Loucy (cell line): ENCODE data around the gene BIRC2.

Source experiments
- H2AFZ ChIP-seq: fragments of 200-600 bp; sonication (generic); 2 replicates; pipeline ENCODE4 v1.6.0; 2016; ENCODE audit warnings: antibody characterized with exemption, mild to moderate bottlenecking, low read length, moderate library complexity
- H3F3A ChIP-seq: fragments of 200-600 bp; 2 replicates; pipeline ENCODE4 v1.6.0; 2016; ENCODE audit warnings: antibody characterized with exemption, low read depth, mild to moderate bottlenecking
- H3K27me3 ChIP-seq: fragments of 200-600 bp; sonication (generic); 2 replicates; pipeline ENCODE4 v1.6.1; 2014; ENCODE audit warnings: low read length, mild to moderate bottlenecking; ENCODE audit not compliant: insufficient read depth, poor library complexity, severe bottlenecking
- H3K36me3 ChIP-seq: fragments of 200-600 bp; sonication (generic); 2 replicates; pipeline ENCODE4 v1.6.1; 2016; ENCODE audit warnings: low read length; ENCODE audit not compliant: insufficient read depth
- H3K4me1 ChIP-seq: fragments of 200-600 bp; sonication (generic); 2 replicates; pipeline ENCODE4 v1.5.1; 2014; ENCODE audit warnings: low read length, mild to moderate bottlenecking; ENCODE audit not compliant: insufficient read depth, poor library complexity, severe bottlenecking
- H3K4me2 ChIP-seq: fragments of 200-600 bp; sonication (generic); 2 replicates; pipeline ENCODE4 v1.6.0; 2014; ENCODE audit warnings: antibody characterized with exemption, low read length, low read depth, mild to moderate bottlenecking; ENCODE audit not compliant: poor library complexity, severe bottlenecking
- H3K4me3 ChIP-seq: fragments of 200-600 bp; sonication (generic); 2 replicates; pipeline ENCODE4 v1.5.1; 2014; ENCODE audit warnings: low read length, mild to moderate bottlenecking, mixed read lengths; ENCODE audit not compliant: poor library complexity, severe bottlenecking
- H3K79me2 ChIP-seq: fragments of 200-600 bp; sonication (generic); 2 replicates; pipeline ENCODE4 v1.6.1; 2014; ENCODE audit warnings: low read length; ENCODE audit not compliant: insufficient read depth
- H3K9ac ChIP-seq: fragments of 200-600 bp; sonication (generic); 2 replicates; pipeline ENCODE4 v1.6.0; 2014; ENCODE audit warnings: mild to moderate bottlenecking, low read depth, low read length, moderate library complexity; ENCODE audit not compliant: poor library complexity, severe bottlenecking
- H3K9me2 ChIP-seq: fragments of 200-600 bp; sonication (generic); replicated peaks from 2 replicates; pipeline ENCODE4 v1.6.1; 2016; ENCODE audit warnings: low read depth, low read length, mixed read lengths
- H3K9me3 ChIP-seq: fragments of 200-600 bp; sonication (generic); 2 replicates; pipeline ENCODE4 v1.6.1; 2014; ENCODE audit warnings: mild to moderate bottlenecking, antibody characterized with exemption, low read length, low read depth; ENCODE audit not compliant: insufficient read depth
- H4K20me1 ChIP-seq: fragments of 200-600 bp; sonication (generic); 2 replicates; pipeline ENCODE4 v1.6.0; 2014; ENCODE audit warnings: antibody characterized with exemption, low read length, mild to moderate bottlenecking; ENCODE audit not compliant: insufficient read depth, poor library complexity, severe bottlenecking
- EZH2phosphoT487 ChIP-seq: fragments of 200-600 bp; IDR thresholded peaks from 2 replicates; pipeline ENCODE4 v1.6.1; 2018; ENCODE audit warnings: antibody characterized with exemption, mild to moderate bottlenecking, moderate library complexity, borderline replicate concordance
- TF ChIP-seq, protein P1 (sequence below): fragments of 200-600 bp; sonication (generic); conservative IDR thresholded peaks from 2 replicates; pipeline ENCODE4 v1.5.1; 2014; ENCODE audit warnings: mild to moderate bottlenecking, antibody characterized with exemption, low read length

The BIRC2 gene

DNA sequence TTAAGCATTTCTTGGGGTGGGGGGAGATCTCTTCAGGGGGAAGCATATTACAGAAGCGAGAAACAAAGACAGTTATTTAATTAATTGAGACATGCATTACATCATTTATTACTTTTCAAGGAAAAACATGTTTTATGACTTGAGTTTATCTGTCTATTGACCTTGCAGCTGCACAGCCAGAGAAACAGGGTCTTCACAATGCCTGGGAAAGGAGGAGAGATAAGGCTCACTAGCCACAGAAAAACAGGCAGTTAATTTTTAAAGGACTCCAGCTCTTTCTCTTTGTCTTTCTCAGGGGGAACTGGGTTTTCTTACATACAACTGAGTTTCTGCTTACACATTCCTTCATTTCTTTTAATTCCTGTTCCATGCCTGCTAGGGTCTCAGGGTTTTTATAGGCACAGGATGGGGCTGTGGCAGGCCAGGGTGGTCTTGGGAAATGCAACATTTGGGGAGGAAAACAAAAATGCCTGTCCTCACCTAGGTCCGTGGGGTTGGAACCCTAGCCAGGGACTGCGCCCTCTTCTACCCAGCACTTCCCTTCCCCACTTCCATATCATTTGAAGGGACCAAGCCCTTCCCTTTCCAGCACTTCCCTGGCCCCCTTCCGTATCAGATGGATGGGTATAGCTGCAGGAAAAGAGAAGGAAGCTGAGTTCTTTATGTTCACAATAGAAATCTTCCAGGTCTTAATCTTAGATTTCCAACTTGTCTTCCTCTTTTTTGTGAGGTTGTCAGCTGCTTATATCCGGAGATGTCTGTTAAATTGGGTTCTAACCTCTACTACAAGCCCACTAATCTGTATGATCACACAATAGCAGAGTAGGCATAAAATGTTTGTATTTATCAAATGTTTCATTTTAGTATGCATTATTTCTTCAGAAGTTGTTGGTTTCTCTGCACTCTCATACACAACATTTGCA is 38.3 kb downstream of the BIRC2 start:
- Histone ChIP-seq H3K4me1 (peaks cover 21% of the 10 kb centered on the region), H4K20me1 (no peaks in the 10 kb centered on the region), H3F3A (no peaks in the 10 kb centered on the region), H3K36me3 (peaks cover 20% of the 10 kb centered on the region; the same call in 1 of the 2 replicates), H2AFZ (no peak overlapping the region), H3K4me3 (no peak overlapping the region), H3K9me3 (no peaks in the 10 kb centered on the region; the same call in 1 of the 2 replicates), H3K79me2 (no peaks in the 10 kb centered on the region), H3K9me2 (no peaks in the 10 kb centered on the region), H3K4me2 (peak overlapping the region; percentile 36), H3K27me3 (no peaks in the 10 kb centered on the region), H3K9ac (peak overlapping the region; percentile 40)
- TF ChIP-seq EZH2phosphoT487: no peak
- TF ChIP-seq, protein P1, sequence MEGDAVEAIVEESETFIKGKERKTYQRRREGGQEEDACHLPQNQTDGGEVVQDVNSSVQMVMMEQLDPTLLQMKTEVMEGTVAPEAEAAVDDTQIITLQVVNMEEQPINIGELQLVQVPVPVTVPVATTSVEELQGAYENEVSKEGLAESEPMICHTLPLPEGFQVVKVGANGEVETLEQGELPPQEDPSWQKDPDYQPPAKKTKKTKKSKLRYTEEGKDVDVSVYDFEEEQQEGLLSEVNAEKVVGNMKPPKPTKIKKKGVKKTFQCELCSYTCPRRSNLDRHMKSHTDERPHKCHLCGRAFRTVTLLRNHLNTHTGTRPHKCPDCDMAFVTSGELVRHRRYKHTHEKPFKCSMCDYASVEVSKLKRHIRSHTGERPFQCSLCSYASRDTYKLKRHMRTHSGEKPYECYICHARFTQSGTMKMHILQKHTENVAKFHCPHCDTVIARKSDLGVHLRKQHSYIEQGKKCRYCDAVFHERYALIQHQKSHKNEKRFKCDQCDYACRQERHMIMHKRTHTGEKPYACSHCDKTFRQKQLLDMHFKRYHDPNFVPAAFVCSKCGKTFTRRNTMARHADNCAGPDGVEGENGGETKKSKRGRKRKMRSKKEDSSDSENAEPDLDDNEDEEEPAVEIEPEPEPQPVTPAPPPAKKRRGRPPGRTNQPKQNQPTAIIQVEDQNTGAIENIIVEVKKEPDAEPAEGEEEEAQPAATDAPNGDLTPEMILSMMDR: no peak

DNA sequence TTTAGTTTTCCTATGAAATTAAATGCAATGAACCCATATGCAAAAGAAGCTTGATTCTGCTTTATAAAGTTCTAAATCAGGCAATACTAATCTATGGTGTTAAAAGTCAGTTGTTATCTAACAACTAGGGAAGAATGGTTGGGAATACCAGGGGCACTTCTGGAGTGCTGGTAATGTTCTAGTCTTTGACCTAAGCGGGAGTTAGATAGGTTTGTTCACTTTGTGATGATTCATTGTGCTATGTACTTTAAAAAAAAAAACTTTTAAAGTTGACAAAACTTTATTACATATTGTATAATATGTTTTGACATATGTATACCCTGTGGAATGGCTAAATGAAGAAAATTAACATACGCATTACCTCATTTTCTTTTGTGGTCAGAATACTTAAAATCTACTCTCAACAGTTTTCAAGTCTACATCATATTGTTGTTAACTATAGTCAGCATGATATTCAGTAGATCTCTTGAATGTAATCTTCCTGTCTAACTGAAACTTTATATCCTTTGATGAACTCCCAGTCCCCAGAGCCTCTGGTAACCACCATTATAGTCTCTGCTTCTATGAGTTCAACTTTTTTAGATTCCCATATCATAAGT is 39.2 kb downstream of the BIRC2 start:
- TF ChIP-seq, protein P1: no peak
- TF ChIP-seq EZH2phosphoT487: no peak
- Histone ChIP-seq H3K4me3 (no peak overlapping the region), H2AFZ (no peak overlapping the region), H3F3A (no peaks in the 10 kb centered on the region), H3K79me2 (no peaks in the 10 kb centered on the region), H3K27me3 (no peaks in the 10 kb centered on the region), H3K4me1 (peaks cover 21% of the 10 kb centered on the region), H3K9ac (no peak overlapping the region), H3K9me2 (no peaks in the 10 kb centered on the region), H4K20me1 (no peaks in the 10 kb centered on the region), H3K4me2 (peak overlapping the region; percentile 36), H3K36me3 (peaks cover 13% of the 10 kb centered on the region; the same call in 1 of the 2 replicates), H3K9me3 (no peaks in the 10 kb centered on the region; the same call in 1 of the 2 replicates)

DNA sequence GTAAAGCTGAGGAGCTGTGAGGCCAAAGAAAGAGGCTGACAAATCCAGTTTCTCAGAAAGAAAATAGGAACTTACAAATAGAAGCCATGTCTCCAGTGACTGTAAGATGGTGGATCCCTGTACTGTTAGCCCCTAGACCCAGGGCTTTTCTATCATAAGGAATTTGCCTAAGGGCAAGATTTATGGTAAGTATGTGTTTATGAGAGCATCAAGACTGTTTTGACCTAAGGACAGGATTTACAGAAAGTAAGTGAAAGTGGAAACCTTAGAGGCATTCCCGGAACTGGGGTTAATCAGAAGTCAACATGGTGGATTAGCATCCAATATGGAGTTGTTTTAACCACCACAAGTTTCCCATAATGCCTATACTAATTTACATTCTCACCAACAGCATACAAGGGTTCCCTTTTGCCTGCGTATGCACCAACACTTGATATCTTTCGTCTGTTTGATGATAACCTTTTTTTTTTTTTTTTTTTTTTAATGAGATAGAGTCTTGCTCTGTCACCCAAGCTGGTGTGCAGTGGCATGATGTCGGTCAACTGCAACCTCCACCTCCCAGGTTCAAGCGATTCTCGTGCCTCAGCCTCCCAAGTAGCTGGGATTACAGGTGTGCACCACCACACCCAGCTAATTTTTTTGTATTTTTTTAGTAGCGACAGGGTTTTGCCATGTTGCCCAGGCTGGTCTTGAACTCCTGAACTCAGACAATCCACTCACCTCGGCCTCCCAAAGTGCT is 40.2 kb downstream of the BIRC2 start:
- TF ChIP-seq, protein P1: no peak
- TF ChIP-seq EZH2phosphoT487: no peak
- peak overlapping the region; percentile 36 for H3K4me2 ChIP-seq

More for the DNA sequence above, 40.2 kb downstream of the BIRC2 start:
- Histone ChIP-seq H3K4me3 (no peak overlapping the region), H3F3A (no peaks in the 10 kb centered on the region), H3K79me2 (no peaks in the 10 kb centered on the region), H3K9ac (no peak overlapping the region), H2AFZ (no peak overlapping the region), H4K20me1 (no peaks in the 10 kb centered on the region), H3K27me3 (no peaks in the 10 kb centered on the region), H3K9me3 (no peaks in the 10 kb centered on the region; the same call in 1 of the 2 replicates), H3K4me1 (peaks cover 21% of the 10 kb centered on the region), H3K36me3 (0 out of 2 replicates have a peak, but pooled peaks cover 6% of the 10 kb centered on the region), H3K9me2 (no peaks in the 10 kb centered on the region)
